Osteocyte (in vitro differentiated cells): ENCODE measurements around the gene EXOC6B. TPM values are rescaled to one million over a fixed set of nuclear protein-coding genes. Genes with fewer than 3 reads are reported as not detected.

ENCODE experiments used
- DNase-seq: peaks from one replicate; pipeline ENCODE4 v3.0.0; 2021; ENCODE audit warnings: mixed read lengths; ENCODE audit not compliant: unreplicated experiment; ENCODE audit errors: extremely low spot score
- H3K27ac Mint-ChIP-seq: one replicate; pipeline ENCODE4 v1.8.0; 2021; ENCODE audit warnings: mild to moderate bottlenecking, mixed read lengths; ENCODE audit not compliant: unreplicated experiment
- H3K27me3 Mint-ChIP-seq: one replicate; pipeline ENCODE4 v1.8.0; 2021; ENCODE audit warnings: mixed read lengths; ENCODE audit not compliant: unreplicated experiment
- H3K36me3 Mint-ChIP-seq: one replicate; pipeline ENCODE4 v1.8.0; 2021; ENCODE audit warnings: mixed read lengths; ENCODE audit not compliant: unreplicated experiment
- H3K4me1 Mint-ChIP-seq: one replicate; pipeline ENCODE4 v1.8.0; 2021; ENCODE audit warnings: mixed read lengths; ENCODE audit not compliant: unreplicated experiment
- H3K4me3 Mint-ChIP-seq: one replicate; pipeline ENCODE4 v1.8.0; 2021; ENCODE audit warnings: mild to moderate bottlenecking, moderate library complexity, mixed read lengths; ENCODE audit not compliant: unreplicated experiment
- H3K9me3 Mint-ChIP-seq: one replicate; pipeline ENCODE4 v1.8.0; 2021; ENCODE audit warnings: mixed read lengths; ENCODE audit not compliant: unreplicated experiment
- CTCF ChIP-seq: fragments of 200-600 bp; sonication (generic); IDR thresholded peaks from 2 replicates; pipeline ENCODE4 v1.5.0; 2021; ENCODE audit warnings: antibody characterized with exemption, mild to moderate bottlenecking, moderate library complexity
- total RNA-seq: library from RNA; stranded (reverse); gene quantifications from 2 replicates; pipeline ENCODE4 v1.2.1, GENCODE V29; 2021

The EXOC6B gene
- total RNA-seq, 1 donor from 2014 or later, result 33.8 TPM

- H3K9me3 Mint-ChIP-seq, result no peaks in the 10 kb centered on the region
- H3K27ac Mint-ChIP-seq, result no peak overlapping the region
- H3K27me3 Mint-ChIP-seq, result no peaks in the 10 kb centered on the region
- no peak for TF ChIP-seq CTCF
- H3K4me3 Mint-ChIP-seq, result no peak overlapping the region
- H3K4me1 Mint-ChIP-seq, result peaks cover 7% of the 10 kb centered on the region
- no peak for DNase-seq
- peaks cover 2% of the 10 kb centered on the region for H3K36me3 Mint-ChIP-seq
These were observed 621.6 kb downstream of the EXOC6B start for GRCh38 chr2:72204156-72204785.

- peak; percentile 13 for TF ChIP-seq CTCF
- no peaks in the 10 kb centered on the region for H3K27me3 Mint-ChIP-seq
- H3K27ac Mint-ChIP-seq, result no peak overlapping the region
- H3K4me1 Mint-ChIP-seq, result no peaks in the 10 kb centered on the region
- no peaks in the 10 kb centered on the region for H3K36me3 Mint-ChIP-seq
- H3K4me3 Mint-ChIP-seq, result no peak overlapping the region
- no peak for DNase-seq
- no peaks in the 10 kb centered on the region for H3K9me3 Mint-ChIP-seq
These were observed 627.1 kb downstream of the EXOC6B start for GRCh38 chr2:72198532-72199241.

GRCh38 chr2:72193723-72194122 is 632.1 kb downstream of the EXOC6B start:
- H3K4me1 Mint-ChIP-seq, result no peaks in the 10 kb centered on the region
- no peaks in the 10 kb centered on the region for H3K27me3 Mint-ChIP-seq
- no peaks in the 10 kb centered on the region for H3K36me3 Mint-ChIP-seq
- DNase-seq, result no peak
- no peaks in the 10 kb centered on the region for H3K9me3 Mint-ChIP-seq
- H3K4me3 Mint-ChIP-seq, result no peak overlapping the region
- no peak for TF ChIP-seq CTCF
- H3K27ac Mint-ChIP-seq, result no peak overlapping the region

GRCh38 chr2:72191441-72191840 is 634.4 kb downstream of the EXOC6B start:
- TF ChIP-seq CTCF, result no peak
- no peaks in the 10 kb centered on the region for H3K27me3 Mint-ChIP-seq
- H3K4me3 Mint-ChIP-seq, result no peak overlapping the region
- H3K9me3 Mint-ChIP-seq, result no peaks in the 10 kb centered on the region
- H3K27ac Mint-ChIP-seq, result no peak overlapping the region
- no peak for DNase-seq
- H3K4me1 Mint-ChIP-seq, result no peaks in the 10 kb centered on the region
- H3K36me3 Mint-ChIP-seq, result no peaks in the 10 kb centered on the region

- Mint-ChIP-seq H3K27me3 (no peaks in the 10 kb centered on the region), H3K36me3 (peaks cover 3% of the 10 kb centered on the region), H3K4me1 (no peaks in the 10 kb centered on the region), H3K4me3 (no peak overlapping the region), H3K9me3 (no peaks in the 10 kb centered on the region), H3K27ac (no peak overlapping the region)
- TF ChIP-seq CTCF, result no peak
- no peak for DNase-seq
These were observed 640.6 kb downstream of the EXOC6B start for GRCh38 chr2:72185206-72185605.
